B cell (primary cell): Measurements from ENCODE around the gene CATSPERB. TPM values are rescaled to one million over a fixed set of nuclear protein-coding genes. Genes with fewer than 3 reads are reported as not detected.

Experiments used
- ATAC-seq: fragments of 200-7000 bp; cut with Tn5 transposase; one replicate; pipeline ENCODE4 v1.10.0; 2021; ENCODE audit warnings: low read depth, mild to moderate bottlenecking, moderate number of reproducible peaks, moderate library complexity
- CTCF ChIA-PET: fragments of 350-600 bp; sonication (Branson Sonifier 250); formaldehyde crosslinking; loops from one replicate; lab custom pipeline; 2021; ENCODE audit warnings: antibody characterized with exemption, inconsistent platforms; lab: Charles Lee
- POLR2A ChIA-PET: fragments of 350-600 bp; sonication (Branson Sonifier 250); formaldehyde crosslinking; loops from one replicate; lab custom pipeline; 2021; ENCODE audit warnings: antibody characterized with exemption; lab: Charles Lee
- DNase-seq: peaks from one replicate; pipeline ENCODE4 v3.0.0; 2013
- H2AFZ ChIP-seq: 2 replicates; pipeline ENCODE4 v1.6.1; 2012; ENCODE audit warnings: mild to moderate bottlenecking, low read depth, low read length; ENCODE audit not compliant: insufficient read depth, poor library complexity, severe bottlenecking
- H3K27ac ChIP-seq, 2 donors: 1 replicate in 1 of 2; 2 replicates in 1 of 2; pipeline ENCODE4 v1.5.1; 2012 to 2013; ENCODE audit warnings: low read length in 2 of 2, mild to moderate bottlenecking in 2 of 2, moderate library complexity in 1 of 2
- H3K27me3 ChIP-seq, 4 experiments: fragments of 200-600 bp in 1 of 4; sonication (generic) in 1 of 4; replicated peaks in 1 of 4; 1 replicate in 2 of 4; 2 replicates in 2 of 4; pipeline versions ENCODE4 v1.6.1 to v1.7.0; 2013 to 2016; ENCODE audit warnings: low read length in 3 of 4, mild to moderate bottlenecking in 2 of 4, mixed read lengths in 1 of 4, moderate library complexity in 1 of 4; ENCODE audit not compliant: insufficient read depth in 4 of 4, control insufficient read depth in 3 of 4; ENCODE audit errors: control extremely low read depth in 1 of 4
- H3K36me3 ChIP-seq, 2 experiments: replicated peaks in 1 of 2; 1 replicate in 1 of 2; 2 replicates in 1 of 2; pipeline versions ENCODE4 v1.6.1 to v1.7.1; 2013; ENCODE audit warnings: low read length in 1 of 2; ENCODE audit not compliant: insufficient read depth in 2 of 2, control insufficient read depth in 1 of 2; ENCODE audit errors: control extremely low read depth in 1 of 2, extremely low read depth in 1 of 2
- H3K4me1 ChIP-seq, 2 donors: fragments of 200-600 bp in 1 of 2; sonication (generic) in 1 of 2; 1 replicate in 1 of 2; 2 replicates in 1 of 2; pipeline versions ENCODE4 v1.5.1 to v1.6.1; 2013 to 2017; ENCODE audit warnings: low read length in 2 of 2; ENCODE audit not compliant: control insufficient read depth in 2 of 2, insufficient read depth in 2 of 2
- H3K4me2 ChIP-seq: replicated peaks from 2 replicates; pipeline ENCODE3; 2012; ENCODE audit warnings: mild to moderate bottlenecking, low read depth, low read length; ENCODE audit not compliant: poor library complexity, severe bottlenecking
- H3K4me3 ChIP-seq, 5 experiments: fragments of 200-600 bp in 1 of 5; sonication (generic) in 1 of 5; 1 replicate in 3 of 5; 2 replicates in 2 of 5; pipeline versions ENCODE4 v1.5.1 to v1.7.0; 2011 to 2016; ENCODE audit warnings: low read length in 4 of 5, mild to moderate bottlenecking in 4 of 5, low read depth in 2 of 5, control low read depth in 1 of 5, moderate library complexity in 1 of 5; ENCODE audit not compliant: insufficient read depth in 1 of 5; ENCODE audit errors: control extremely low read depth in 1 of 5, extremely low read depth in 1 of 5
- H3K79me2 ChIP-seq: fragments of 200-600 bp; sonication (generic); one replicate; pipeline ENCODE4 v1.6.0; 2016; ENCODE audit warnings: low read length; ENCODE audit not compliant: control insufficient read depth, insufficient read depth
- H3K9ac ChIP-seq: fragments of 200-600 bp; sonication (generic); 2 replicates; pipeline ENCODE4 v1.6.1; 2017; ENCODE audit warnings: mild to moderate bottlenecking, low read length, moderate library complexity
- H3K9me3 ChIP-seq, 3 donors: one replicate each; pipeline versions ENCODE4 v1.6.1 to v1.7.1; 2013; ENCODE audit warnings: low read length in 2 of 3; ENCODE audit not compliant: control insufficient read depth in 2 of 3, insufficient read depth in 1 of 3; ENCODE audit errors: control extremely low read depth in 1 of 3
- H4K20me1 ChIP-seq: 2 replicates; pipeline ENCODE4 v1.6.0; 2012; ENCODE audit warnings: mild to moderate bottlenecking, low read length; ENCODE audit not compliant: insufficient read depth, control insufficient read depth, poor library complexity, severe bottlenecking
- H3K27ac Mint-ChIP-seq: one replicate; pipeline ENCODE4 v1.8.0; 2021; ENCODE audit warnings: mixed read lengths
- H3K27me3 Mint-ChIP-seq: one replicate; pipeline ENCODE4 v1.8.0; 2021; ENCODE audit warnings: mixed read lengths
- H3K4me1 Mint-ChIP-seq: one replicate; pipeline ENCODE4 v1.8.0; 2021; ENCODE audit warnings: mixed read lengths
- H3K4me3 Mint-ChIP-seq: one replicate; pipeline ENCODE4 v1.8.0; 2021; ENCODE audit warnings: mixed read lengths
- H3K9me3 Mint-ChIP-seq: one replicate; pipeline ENCODE4 v1.8.0; 2022; ENCODE audit warnings: mixed read lengths; ENCODE audit not compliant: insufficient read depth
- CTCF ChIP-seq: fragments of 200-600 bp; IDR thresholded peaks from one replicate; pipeline ENCODE4 v1.8.0; 2022; ENCODE audit warnings: antibody characterized with exemption, mild to moderate bottlenecking
- EZH2 ChIP-seq: IDR thresholded peaks from 2 replicates; pipeline ENCODE4 v1.6.1; 2012; ENCODE audit warnings: borderline replicate concordance, low read depth, mild to moderate bottlenecking, moderate library complexity, low read length; ENCODE audit not compliant: insufficient read depth, poor library complexity, severe bottlenecking
- WGBS: methylation state at CpG from one replicate; pipeline ENCODE4 v1.1.5; 2013; ENCODE audit warnings: missing lambda C conversion rate; ENCODE audit not compliant: insufficient coverage; 5-methylcytosine and 5-hydroxymethylcytosine counted together
- intact Hi-C: fragments of 100-400 bp; cut with micrococcal nuclease; formaldehyde crosslinking; loops from one replicate; pipeline ENCODE4 v1.10.0; 2022
- polyA plus RNA-seq: library from polyadenylated mRNA; depleted of rRNA; stranded (reverse); fragments of >200 nt; gene quantifications from 2 replicates; pipeline ENCODE4 v1.2.3, GENCODE V29; 2012
- total RNA-seq, 2 donors: library from RNA; stranded (reverse); fragments of 120-200 nt in 1 of 2; gene quantifications; 1 replicate in 1 of 2; 2 replicates in 1 of 2; pipeline versions ENCODE4 v1.2.3 to v1.2.4, GENCODE V29; 2013 to 2022

CATSPERB gene
- total and polyA plus RNA-seq, 2 donors (not counting 1 experiment from before 2014, with no cell fraction given) = 0.12 to 0.18 TPM

- Histone ChIP-seq H3K9me3 (peaks cover 0 to 11% (median 0%) of the 10 kb centered on the region in 3 donors), H4K20me1 (no peaks in the 10 kb centered on the region), H3K4me1 (peaks cover 12 to 15% of the 10 kb centered on the region in 2 donors), H3K27ac (no peak overlapping the region), H3K4me3 (peak overlapping the region in 4 of 5 experiments; percentile 15 to 57 (median 46)), H3K9ac (peak overlapping the region; percentile 60), H3K27me3 (peaks cover 0 to 29% (median 19%) of the 10 kb centered on the region in 4 experiments), H3K36me3 (no peaks in the 10 kb centered on the region), H3K4me2 (peak overlapping the region; percentile 88), H3K79me2 (no peaks in the 10 kb centered on the region), H2AFZ (peak overlapping the region; percentile 82)
- DNase-seq = peak; percentile 78
- ATAC-seq = peak; percentile 76
- Mint-ChIP-seq H3K4me1 (peaks cover 9% of the 10 kb centered on the region), H3K9me3 (no peaks in the 10 kb centered on the region), H3K4me3 (peak overlapping the region; percentile 84), H3K27ac (no peak overlapping the region), H3K27me3 (peaks cover 46% of the 10 kb centered on the region)
- WGBS = 2% methylated on average over 59 of the region's 59 CpGs
- TF ChIP-seq EZH2 = no peak
- TF ChIP-seq CTCF = no peak
- POLR2A ChIA-PET = no interaction called here
- intact Hi-C loops = no loop called here
- CTCF ChIA-PET = no interaction called here
Observed at GRCh38 chr14:91573894-91574837, 157.7 kb downstream of the CATSPERB start.

GRCh38 chr14:91573528-91573893 lies 158.4 kb downstream of the CATSPERB start:
- POLR2A ChIA-PET = no interaction called here

More at GRCh38 chr14:91573528-91573893, 158.4 kb downstream of the CATSPERB start:
- Mint-ChIP-seq H3K27ac (no peak overlapping the region), H3K4me3 (peak overlapping the region; percentile 30), H3K27me3 (peaks cover 46% of the 10 kb centered on the region), H3K9me3 (no peaks in the 10 kb centered on the region), H3K4me1 (peaks cover 9% of the 10 kb centered on the region)
- peak overlapping the region in 2 of 5 experiments; percentile 48 to 57 for H3K4me3 ChIP-seq
- H3K27ac ChIP-seq = no peak overlapping the region
- peaks cover 12 to 15% of the 10 kb centered on the region in 2 donors for H3K4me1 ChIP-seq
- H2AFZ ChIP-seq = peak overlapping the region; percentile 82
- H3K4me2 ChIP-seq = peak overlapping the region; percentile 88
- peak; percentile 8 for DNase-seq
- intact Hi-C loops = no loop called here
- no peak for TF ChIP-seq EZH2
- TF ChIP-seq CTCF = no peak
- H3K9me3 ChIP-seq = peaks cover 0 to 13% (median 0%) of the 10 kb centered on the region in 3 donors
- peak overlapping the region; percentile 60 for H3K9ac ChIP-seq
- peaks cover 0 to 31% (median 19%) of the 10 kb centered on the region in 4 experiments for H3K27me3 ChIP-seq
- CTCF ChIA-PET = no interaction called here
- ATAC-seq = no peak
- no peaks in the 10 kb centered on the region for H3K79me2 ChIP-seq
- H4K20me1 ChIP-seq = no peaks in the 10 kb centered on the region
- no peaks in the 10 kb centered on the region for H3K36me3 ChIP-seq
